GM21825 (cell line): ENCODE results near the gene LMBRD1.
"Not testable (repeated sequence)": the region's sequence is repeated elsewhere in the genome, so short reads cannot be mapped to it uniquely, and the experiment has no call there.

Source experiments
- ATAC-seq: cut with Tn5 transposase; IDR thresholded peaks from one replicate; pipeline ENCODE4 v1.9.1; 2021; ENCODE audit warnings: mild to moderate bottlenecking, moderate library complexity; ENCODE audit not compliant: unreplicated experiment

The LMBRD1 gene

GRCh38 chr6:69756366-69756765, 40.4 kb downstream of the LMBRD1 start:
- no peak for ATAC-seq

GRCh38 chr6:69735027-69735426, 61.8 kb downstream of the LMBRD1 start:
- no peak for ATAC-seq

GRCh38 chr6:69732640-69733039, 64.2 kb downstream of the LMBRD1 start:
- peak; percentile 69 for ATAC-seq

GRCh38 chr6:69732045-69732444, 64.8 kb downstream of the LMBRD1 start:
- ATAC-seq: no peak

GRCh38 chr6:69729870-69730449, 66.8 kb downstream of the LMBRD1 start:
- ATAC-seq: no peak

GRCh38 chr6:69722683-69723082, 74.1 kb downstream of the LMBRD1 start:
- no peak for ATAC-seq

- ATAC-seq: peak; percentile 70
Observed at GRCh38 chr6:69719602-69720193, 77.1 kb downstream of the LMBRD1 start.

- no peak for ATAC-seq
Observed at GRCh38 chr6:69706724-69707123, 90.1 kb downstream of the LMBRD1 start.

- no peak for ATAC-seq
Observed at GRCh38 chr6:69705954-69706353, 90.9 kb downstream of the LMBRD1 start.

GRCh38 chr6:69704916-69705315, 91.9 kb downstream of the LMBRD1 start:
- no peak for ATAC-seq

GRCh38 chr6:69699655-69700054, 97.2 kb downstream of the LMBRD1 start:
- ATAC-seq: no peak

GRCh38 chr6:69696273-69696672, 100.5 kb downstream of the LMBRD1 start:
- no peak for ATAC-seq

GRCh38 chr6:69693762-69694161, 103.0 kb downstream of the LMBRD1 start:
- ATAC-seq: no peak

GRCh38 chr6:69690986-69691385, 105.8 kb downstream of the LMBRD1 start:
- ATAC-seq: no peak

GRCh38 chr6:69680302-69680701, 116.5 kb downstream of the LMBRD1 start:
- ATAC-seq: no peak

GRCh38 chr6:69673298-69673697, 123.5 kb downstream of the LMBRD1 start:
- ATAC-seq: no peak

- no peak for ATAC-seq
Observed at GRCh38 chr6:69668916-69669315, 127.9 kb downstream of the LMBRD1 start.

- ATAC-seq: not testable (repeated sequence)
Observed at GRCh38 chr6:69666779-69667178, 130.0 kb downstream of the LMBRD1 start.

GRCh38 chr6:69665437-69665836, 131.4 kb downstream of the LMBRD1 start:
- ATAC-seq: no peak

- ATAC-seq: no peak
Observed at GRCh38 chr6:69664551-69664950, 132.3 kb downstream of the LMBRD1 start.

GRCh38 chr6:69663215-69663614, 133.6 kb downstream of the LMBRD1 start:
- ATAC-seq: no peak

GRCh38 chr6:69650703-69651102, 146.1 kb downstream of the LMBRD1 start:
- no peak for ATAC-seq

- no peak for ATAC-seq
Observed at GRCh38 chr6:69647726-69648125, 149.1 kb downstream of the LMBRD1 start.
